Subcutaneous adipose tissue (tissue), 4 donors: ENCODE results near the gene PTPRC. TPM values are rescaled to one million over a fixed set of nuclear protein-coding genes. Genes with fewer than 3 reads are reported as not detected.

Experiments
- CTCF ChIP-seq: fragments of 450-650 bp; IDR thresholded peaks from one replicate; pipeline ENCODE4 v1.5.1; 2016; ENCODE audit warnings: low read depth, mild to moderate bottlenecking, control low read depth, antibody characterized with exemption, moderate library complexity
- total RNA-seq, 4 donors: library from RNA; depleted of rRNA; stranded (reverse); fragments of >200 nt; gene quantifications; one replicate each; pipeline ENCODE4 v1.1.0, GENCODE V29; 2016

Gene PTPRC
- total RNA-seq, 4 donors from 2014 or later = 18.6 to 167 (median 59.8) TPM

DNA sequence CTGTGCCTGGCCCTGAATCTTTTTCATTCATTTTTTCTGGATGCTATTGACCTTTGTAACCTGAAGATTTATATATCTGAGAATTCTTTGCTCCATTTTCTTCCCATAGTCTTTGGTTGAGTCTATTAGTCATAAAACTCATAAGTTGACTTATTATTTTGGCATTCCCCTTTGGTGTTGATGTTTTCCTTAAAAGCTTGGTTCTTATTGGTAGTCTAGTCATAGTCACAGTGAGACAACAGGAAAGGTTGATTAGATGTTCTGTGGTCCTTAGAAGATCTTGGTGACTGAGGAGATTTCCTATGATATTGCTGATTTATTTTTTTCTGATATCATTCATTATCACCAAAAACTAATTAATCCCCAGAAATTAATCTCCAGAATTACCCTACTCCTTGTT, 86.2 kb downstream of the PTPRC start:
- no peak for TF ChIP-seq CTCF

- no peak for TF ChIP-seq CTCF
These were observed 87.6 kb downstream of the PTPRC start for GRCh38 chr1:198726455-198726854.

DNA sequence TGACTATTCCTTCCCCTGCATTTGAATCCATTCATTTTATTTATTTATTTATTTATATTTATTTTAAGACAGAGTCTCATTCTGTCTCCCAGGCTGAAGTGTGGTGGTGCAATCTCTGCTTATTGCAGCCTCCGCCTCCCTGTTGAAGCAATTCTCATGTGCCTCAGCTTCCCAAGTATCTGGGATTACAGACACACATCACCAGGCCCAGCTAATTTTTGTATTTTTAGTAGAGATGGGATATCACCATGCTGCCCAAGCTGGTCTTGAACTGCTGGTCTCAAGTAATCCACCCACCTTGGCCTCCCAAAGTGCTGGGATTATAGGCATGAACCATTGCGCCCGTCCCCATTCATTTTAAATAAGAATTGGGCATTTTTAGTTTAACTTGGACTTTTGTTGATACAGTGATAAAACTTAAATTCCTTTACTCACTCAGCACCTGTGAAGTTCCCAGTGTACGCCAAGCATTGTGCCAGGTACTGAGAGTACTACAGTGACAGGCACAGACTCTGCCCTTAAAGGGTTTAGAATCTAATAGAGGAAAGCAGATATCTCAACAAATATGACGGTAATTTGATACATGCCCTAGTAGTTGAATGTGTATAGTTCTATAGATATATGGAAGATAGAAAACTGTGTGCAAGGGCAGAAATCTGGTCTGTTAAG, 90.5 kb downstream of the PTPRC start:
- no peak for TF ChIP-seq CTCF

DNA sequence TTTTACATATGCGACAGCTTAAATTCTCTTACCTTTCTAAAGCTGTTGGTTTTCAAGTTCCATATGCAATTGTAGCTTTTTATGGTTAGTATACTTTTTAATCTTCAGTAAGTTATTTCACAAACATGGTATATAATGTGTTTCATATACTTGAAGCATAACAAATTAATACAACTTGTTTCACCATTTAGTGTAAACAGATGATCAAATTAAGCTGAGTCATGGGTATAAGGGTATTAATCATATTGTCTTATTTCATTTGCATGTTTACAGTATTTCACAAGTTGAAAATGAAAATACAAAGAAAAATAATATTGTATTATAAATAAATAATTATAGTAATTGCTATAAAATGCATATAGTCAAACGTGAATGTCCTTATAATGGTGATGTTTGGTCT, 92.1 kb downstream of the PTPRC start:
- TF ChIP-seq CTCF = no peak

- no peak for TF ChIP-seq CTCF
These were observed 95.6 kb downstream of the PTPRC start for GRCh38 chr1:198734323-198735008.

DNA sequence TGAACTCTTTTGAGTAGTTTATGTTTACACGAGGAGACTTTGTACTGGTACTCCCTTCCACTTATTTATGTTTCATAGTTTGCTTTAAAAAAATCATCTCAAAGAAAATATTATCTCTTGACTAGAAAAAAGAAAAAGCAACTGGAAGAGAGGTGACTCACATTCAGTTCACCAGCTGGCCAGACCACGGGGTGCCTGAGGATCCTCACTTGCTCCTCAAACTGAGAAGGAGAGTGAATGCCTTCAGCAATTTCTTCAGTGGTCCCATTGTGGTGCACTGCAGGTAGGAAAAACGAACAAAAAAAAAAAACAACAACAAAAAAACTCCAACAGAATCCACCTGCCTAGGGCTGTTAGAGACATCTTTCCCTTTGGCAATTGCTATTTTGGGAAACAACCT, 102.9 kb downstream of the PTPRC start:
- TF ChIP-seq CTCF = no peak

- no peak for TF ChIP-seq CTCF
These were observed 108.3 kb downstream of the PTPRC start for GRCh38 chr1:198747127-198747526.
